ENCODE results near the gene CPVL. TPM values are rescaled to one million over a fixed set of nuclear protein-coding genes. Genes with fewer than 3 reads are reported as not detected.

The CPVL gene
- total RNA-seq, 1 experiment from 2014 or later = 26.9 TPM

GRCh38 chr7:28988810-28989209 is 157.5 kb downstream of the CPVL start:
- Histone ChIP-seq H3K18ac (ENCODE audit: insufficient read length, low read depth, low read length) (no peak overlapping the region), H3K56ac (ENCODE audit: insufficient read length, low read depth, low read length) (no peak overlapping the region), H3T11ph (ENCODE audit: low read length) (no peak overlapping the region), H3K79me2 (ENCODE audit: insufficient read depth, low read length) (no peaks in the 10 kb centered on the region), H2BK120ac (ENCODE audit: low read depth, low read length, poor library complexity, severe bottlenecking) (no peak overlapping the region), H2BK20ac (ENCODE audit: low read depth, low read length, poor library complexity, severe bottlenecking) (no peak overlapping the region), H3K4me1 (ENCODE audit: insufficient read depth, low read length) (peaks cover 3% of the 10 kb centered on the region; the same call in 1 of the 2 replicates), H4K8ac (replicated peaks; ENCODE audit: insufficient read length, low read depth, low read length) (no peak overlapping the region), H2BK15ac (ENCODE audit: low read depth, low read length) (no peak overlapping the region), H2BK5ac (ENCODE audit: insufficient read length, low read length) (no peak overlapping the region), H3K23me2 (ENCODE audit: insufficient read length, low read depth, low read length, poor library complexity, severe bottlenecking) (no peaks in the 10 kb centered on the region), H3K27ac (ENCODE audit: insufficient read length, low read depth, low read length) (no peak overlapping the region), H3K9me3 (ENCODE audit: control insufficient read depth, low read depth, low read length) (no peaks in the 10 kb centered on the region), H2BK12ac (ENCODE audit: insufficient read length, low read depth, low read length) (no peak overlapping the region), H3K14ac (ENCODE audit: insufficient read depth, low read length) (no peak overlapping the region), H4K91ac (ENCODE audit: insufficient read length, low read depth, low read length) (no peak overlapping the region), H2AK5ac (ENCODE audit: insufficient read length, low read length) (no peak overlapping the region), H4K20me1 (ENCODE audit: control insufficient read depth, insufficient read depth, insufficient read length) (no peaks in the 10 kb centered on the region), H3K9ac (ENCODE audit: extremely low read depth, insufficient read length, low read length) (no peak overlapping the region), H3K79me1 (ENCODE audit: insufficient read depth, low read depth, low read length, poor library complexity, severe bottlenecking) (no peaks in the 10 kb centered on the region), H3K4me2 (ENCODE audit: insufficient read depth, insufficient read length, low read length) (no peak overlapping the region), H2AFZ (ENCODE audit: low read length) (no peak overlapping the region), H3K23ac (ENCODE audit: insufficient read length, low read depth, low read length) (no peak overlapping the region), H4K5ac (ENCODE audit: insufficient read length, low read depth, low read length) (no peak overlapping the region), H3K4ac (ENCODE audit: low read depth, low read length) (no peak overlapping the region), H3K27me3 (ENCODE audit: insufficient read depth, low read length) (no peaks in the 10 kb centered on the region)
- H3K27me3 Mint-ChIP-seq (ENCODE audit: low read depth) = peaks cover 4% of the 10 kb centered on the region; the same call in 1 of the 2 replicates
- peaks cover 41 to 42% of the 10 kb centered on the region in 2 experiments for H3K4me1 Mint-ChIP-seq
- H3K9me3 Mint-ChIP-seq = no peaks in the 10 kb centered on the region
- DNase-seq = no peak
- no peaks in the 10 kb centered on the region for H3K36me3 Mint-ChIP-seq (ENCODE audit: insufficient read depth in 1 of 3, low read depth in 3 of 3)
- no peak overlapping the region for H3K27ac Mint-ChIP-seq
- no CpG with 5 or more reads among the region's 4 CpGs for WGBS (ENCODE audit: extremely low coverage, insufficient read length, low lambda C conversion rate)
- H3K4me3 Mint-ChIP-seq = no peak overlapping the region
- no peak for TF ChIP-seq CTCF (conservative IDR thresholded peaks at IDR 0.05)

Data from H9 (cell line).